MM.1S (cell line): ENCODE results near the gene DMRTB1.

Source experiments
- DNase-seq: peaks from one replicate; pipeline ENCODE4 v3.0.0-alpha.2; 2015
- H2AFZ ChIP-seq: fragments of 300-600 bp; sonication (generic); 2 replicates; pipeline ENCODE4 v1.6.0; 2016; ENCODE audit warnings: antibody characterized with exemption, low read length
- H3F3A ChIP-seq: fragments of 300-600 bp; sonication (generic); 2 replicates; pipeline ENCODE4 v1.6.1; 2016; ENCODE audit warnings: mild to moderate bottlenecking, antibody characterized with exemption, low read length, moderate library complexity, mixed read lengths; ENCODE audit not compliant: insufficient read depth
- H3K27ac ChIP-seq: fragments of 300-600 bp; sonication (generic); 2 replicates; pipeline ENCODE4 v1.5.1; 2016; ENCODE audit warnings: mild to moderate bottlenecking, low read length
- H3K27me3 ChIP-seq: fragments of 300-600 bp; sonication (generic); replicated peaks from 2 replicates; pipeline ENCODE4 v1.6.0; 2016; ENCODE audit warnings: low read length; ENCODE audit not compliant: insufficient read depth
- H3K36me3 ChIP-seq: fragments of 300-600 bp; sonication (generic); replicated peaks from 2 replicates; pipeline ENCODE4 v1.6.1; 2016; ENCODE audit warnings: mild to moderate bottlenecking, low read length, mixed read lengths; ENCODE audit not compliant: insufficient read depth
- H3K4me1 ChIP-seq: fragments of 300-600 bp; sonication (generic); 2 replicates; pipeline ENCODE4 v1.6.1; 2016; ENCODE audit warnings: low read length, mixed read lengths
- H3K4me2 ChIP-seq: fragments of 300-600 bp; sonication (generic); 2 replicates; pipeline ENCODE4 v1.6.0; 2016; ENCODE audit warnings: low read depth, low read length
- H3K4me3 ChIP-seq: fragments of 300-600 bp; sonication (generic); 2 replicates; pipeline ENCODE4 v1.5.1; 2016; ENCODE audit warnings: low read length, mixed read lengths
- H3K79me2 ChIP-seq: fragments of 300-600 bp; sonication (generic); 2 replicates; pipeline ENCODE4 v1.6.1; 2016; ENCODE audit warnings: mixed run types, low read length, mixed read lengths
- H3K9ac ChIP-seq: fragments of 300-600 bp; sonication (generic); 2 replicates; pipeline ENCODE4 v1.6.1; 2016; ENCODE audit warnings: low read length, mixed read lengths
- H3K9me2 ChIP-seq: fragments of 300-600 bp; sonication (generic); replicated peaks from 2 replicates; pipeline ENCODE4 v1.6.1; 2016; ENCODE audit warnings: mild to moderate bottlenecking, low read length, mixed read lengths; ENCODE audit not compliant: insufficient read depth
- H3K9me3 ChIP-seq: fragments of 300-600 bp; sonication (generic); replicated peaks from 2 replicates; pipeline ENCODE4 v1.6.1; 2016; ENCODE audit warnings: mild to moderate bottlenecking, low read length, mixed read lengths; ENCODE audit not compliant: insufficient read depth
- H4K20me1 ChIP-seq: fragments of 300-600 bp; sonication (generic); 2 replicates; pipeline ENCODE4 v1.6.1; 2016; ENCODE audit warnings: mild to moderate bottlenecking, low read length, moderate library complexity, mixed read lengths; ENCODE audit not compliant: insufficient read depth
- EZH2 ChIP-seq: fragments of 300-600 bp; sonication (generic); optimal IDR thresholded peaks from 2 replicates; pipeline ENCODE3; 2017; ENCODE audit warnings: low read depth, mild to moderate bottlenecking, antibody characterized with exemption, low read length, mixed read lengths
- EZH2phosphoT487 ChIP-seq: fragments of 300-600 bp; sonication (generic); IDR thresholded peaks from 2 replicates; pipeline ENCODE4 v1.6.1; 2018; ENCODE audit warnings: antibody characterized with exemption, low read length
- TF ChIP-seq, protein P1 (sequence below): fragments of 300-600 bp; sonication (generic); IDR thresholded peaks from 2 replicates; pipeline ENCODE4 v1.5.1; 2016; ENCODE audit warnings: antibody characterized with exemption, low read length, mixed read lengths

Gene DMRTB1

GRCh38 chr1:53465023-53465957 lies 6.1 kb downstream of the DMRTB1 start:
- H3F3A ChIP-seq, result no peaks in the 10 kb centered on the region
- H3K36me3 ChIP-seq, result no peaks in the 10 kb centered on the region
- no peaks in the 10 kb centered on the region for H3K4me1 ChIP-seq
- H3K9me3 ChIP-seq, result no peaks in the 10 kb centered on the region
- H3K4me3 ChIP-seq, result no peak overlapping the region
- H3K4me2 ChIP-seq, result no peak overlapping the region
- no peak overlapping the region for H3K9ac ChIP-seq
- no peaks in the 10 kb centered on the region for H3K27me3 ChIP-seq
- DNase-seq, result no peak
- no peaks in the 10 kb centered on the region for H4K20me1 ChIP-seq
- no peaks in the 10 kb centered on the region for H3K9me2 ChIP-seq
- no peak overlapping the region for H3K27ac ChIP-seq
- H2AFZ ChIP-seq, result no peak overlapping the region
- no peaks in the 10 kb centered on the region for H3K79me2 ChIP-seq
- TF ChIP-seq, protein P1, sequence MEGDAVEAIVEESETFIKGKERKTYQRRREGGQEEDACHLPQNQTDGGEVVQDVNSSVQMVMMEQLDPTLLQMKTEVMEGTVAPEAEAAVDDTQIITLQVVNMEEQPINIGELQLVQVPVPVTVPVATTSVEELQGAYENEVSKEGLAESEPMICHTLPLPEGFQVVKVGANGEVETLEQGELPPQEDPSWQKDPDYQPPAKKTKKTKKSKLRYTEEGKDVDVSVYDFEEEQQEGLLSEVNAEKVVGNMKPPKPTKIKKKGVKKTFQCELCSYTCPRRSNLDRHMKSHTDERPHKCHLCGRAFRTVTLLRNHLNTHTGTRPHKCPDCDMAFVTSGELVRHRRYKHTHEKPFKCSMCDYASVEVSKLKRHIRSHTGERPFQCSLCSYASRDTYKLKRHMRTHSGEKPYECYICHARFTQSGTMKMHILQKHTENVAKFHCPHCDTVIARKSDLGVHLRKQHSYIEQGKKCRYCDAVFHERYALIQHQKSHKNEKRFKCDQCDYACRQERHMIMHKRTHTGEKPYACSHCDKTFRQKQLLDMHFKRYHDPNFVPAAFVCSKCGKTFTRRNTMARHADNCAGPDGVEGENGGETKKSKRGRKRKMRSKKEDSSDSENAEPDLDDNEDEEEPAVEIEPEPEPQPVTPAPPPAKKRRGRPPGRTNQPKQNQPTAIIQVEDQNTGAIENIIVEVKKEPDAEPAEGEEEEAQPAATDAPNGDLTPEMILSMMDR, result no peak
- no peak for TF ChIP-seq EZH2
- TF ChIP-seq EZH2phosphoT487, result no peak

GRCh38 chr1:53467391-53467790 lies 8.2 kb downstream of the DMRTB1 start:
- no peak for TF ChIP-seq EZH2phosphoT487
- H3K9me2 ChIP-seq, result no peaks in the 10 kb centered on the region
- no peaks in the 10 kb centered on the region for H3K4me1 ChIP-seq
- no peak overlapping the region for H2AFZ ChIP-seq
- no peak overlapping the region for H3K4me2 ChIP-seq
- H3K27ac ChIP-seq, result no peak overlapping the region
- H3K4me3 ChIP-seq, result no peak overlapping the region
- no peaks in the 10 kb centered on the region for H3K9me3 ChIP-seq
- no peak overlapping the region for H3K9ac ChIP-seq
- H3F3A ChIP-seq, result no peaks in the 10 kb centered on the region
- H4K20me1 ChIP-seq, result no peaks in the 10 kb centered on the region
- no peak for DNase-seq
- no peaks in the 10 kb centered on the region for H3K27me3 ChIP-seq
- H3K79me2 ChIP-seq, result no peaks in the 10 kb centered on the region
- H3K36me3 ChIP-seq, result no peaks in the 10 kb centered on the region

DNA sequence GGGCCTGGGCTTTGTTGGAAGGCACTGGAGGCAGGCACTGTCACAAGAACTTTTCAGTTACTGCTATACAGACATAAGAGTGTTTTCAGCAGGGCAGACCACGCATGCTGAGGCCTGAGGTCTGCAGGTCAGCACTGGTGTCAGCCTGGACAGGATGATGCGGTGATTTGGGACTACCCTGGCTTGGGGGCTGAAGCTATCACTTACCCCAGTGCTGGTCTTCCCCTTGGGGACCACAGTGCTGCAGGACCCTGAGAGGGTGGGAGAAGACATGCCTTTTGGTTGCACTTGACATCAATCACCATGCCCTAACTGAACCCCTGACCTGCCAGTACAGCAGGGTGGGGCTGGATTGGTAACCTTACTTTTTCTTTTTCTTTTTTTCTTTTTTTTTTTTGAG lies 9.2 kb downstream of the DMRTB1 start:
- H3K9ac ChIP-seq, result no peak overlapping the region
- no peaks in the 10 kb centered on the region for H3K27me3 ChIP-seq
- H3F3A ChIP-seq, result no peaks in the 10 kb centered on the region
- H2AFZ ChIP-seq, result no peak overlapping the region
- no peaks in the 10 kb centered on the region for H3K36me3 ChIP-seq
- no peak overlapping the region for H3K4me3 ChIP-seq
- H3K79me2 ChIP-seq, result no peaks in the 10 kb centered on the region
- no peaks in the 10 kb centered on the region for H3K9me3 ChIP-seq
- H4K20me1 ChIP-seq, result no peaks in the 10 kb centered on the region
- no peak for DNase-seq
- no peaks in the 10 kb centered on the region for H3K9me2 ChIP-seq
- no peak overlapping the region for H3K4me2 ChIP-seq
- TF ChIP-seq, protein P1, result no peak
- TF ChIP-seq EZH2phosphoT487 (no peak), EZH2 (no peak)
- H3K27ac ChIP-seq, result no peak overlapping the region
- H3K4me1 ChIP-seq, result no peaks in the 10 kb centered on the region

- H3K9me2 ChIP-seq, result no peaks in the 10 kb centered on the region
- H3K4me2 ChIP-seq, result no peak overlapping the region
- no peaks in the 10 kb centered on the region for H3K27me3 ChIP-seq
- H3K36me3 ChIP-seq, result no peaks in the 10 kb centered on the region
- no peaks in the 10 kb centered on the region for H3K4me1 ChIP-seq
- DNase-seq, result no peak
- no peak overlapping the region for H3K27ac ChIP-seq
- no peaks in the 10 kb centered on the region for H3K79me2 ChIP-seq
- H3K4me3 ChIP-seq, result no peak overlapping the region
- no peak overlapping the region for H2AFZ ChIP-seq
- no peaks in the 10 kb centered on the region for H4K20me1 ChIP-seq
- no peaks in the 10 kb centered on the region for H3K9me3 ChIP-seq
- TF ChIP-seq, protein P1, result no peak
- TF ChIP-seq EZH2phosphoT487 (no peak), EZH2 (no peak)
- no peaks in the 10 kb centered on the region for H3F3A ChIP-seq
- no peak overlapping the region for H3K9ac ChIP-seq
These were observed 10.2 kb downstream of the DMRTB1 start for GRCh38 chr1:53469373-53469772.
